DOHH2 (cell line): ENCODE measurements around the gene ANKRD18B.
"Not testable (repeated sequence)": the region's sequence is repeated elsewhere in the genome, so short reads cannot be mapped to it uniquely, and the experiment has no call there.

ENCODE experiments used
- H3F3A ChIP-seq: fragments of 200-600 bp; sonication (generic), shearing (Covaris generic); 2 replicates; pipeline ENCODE4 v1.6.0; 2016; ENCODE audit warnings: antibody characterized with exemption, mild to moderate bottlenecking; ENCODE audit not compliant: control insufficient read depth, insufficient read depth
- H3K27ac ChIP-seq: fragments of 200-600 bp; sonication (generic); 2 replicates; pipeline ENCODE4 v1.5.1; 2014; ENCODE audit warnings: low read depth, mild to moderate bottlenecking, low read length, moderate library complexity
- H3K27me3 ChIP-seq: fragments of 200-600 bp; sonication (generic); 2 replicates; pipeline ENCODE4 v1.6.1; 2014; ENCODE audit warnings: mild to moderate bottlenecking, low read length, mixed read lengths; ENCODE audit not compliant: control insufficient read depth
- H3K36me3 ChIP-seq: fragments of 200-600 bp; sonication (generic); 2 replicates; pipeline ENCODE4 v1.6.1; 2014; ENCODE audit warnings: mild to moderate bottlenecking, low read length, moderate library complexity, mixed read lengths; ENCODE audit not compliant: control insufficient read depth
- H3K4me1 ChIP-seq: fragments of 200-600 bp; sonication (generic); 2 replicates; pipeline ENCODE4 v1.6.1; 2014; ENCODE audit warnings: mild to moderate bottlenecking, low read length, mixed read lengths; ENCODE audit not compliant: control insufficient read depth
- H3K4me2 ChIP-seq: fragments of 200-600 bp; sonication (generic); 2 replicates; pipeline ENCODE4 v1.6.0; 2014; ENCODE audit warnings: mild to moderate bottlenecking, low read length, moderate library complexity
- H3K4me3 ChIP-seq: fragments of 200-600 bp; sonication (generic); 2 replicates; pipeline ENCODE4 v1.5.1; 2014; ENCODE audit warnings: mild to moderate bottlenecking, low read length, mixed read lengths
- H3K79me2 ChIP-seq: fragments of 200-600 bp; sonication (generic); 2 replicates; pipeline ENCODE4 v1.6.1; 2014; ENCODE audit warnings: mild to moderate bottlenecking, low read length, mixed read lengths; ENCODE audit not compliant: control insufficient read depth
- H3K9me2 ChIP-seq: fragments of 200-600 bp; sonication (generic); replicated peaks from 2 replicates; pipeline ENCODE4 v1.6.1; 2014; ENCODE audit warnings: mild to moderate bottlenecking, low read length, mixed read lengths; ENCODE audit not compliant: control insufficient read depth
- H3K9me3 ChIP-seq: fragments of 200-600 bp; sonication (generic); 2 replicates; pipeline ENCODE4 v1.6.1; 2014; ENCODE audit warnings: antibody characterized with exemption, low read length, mixed read lengths; ENCODE audit not compliant: control insufficient read depth, insufficient read depth
- H4K20me1 ChIP-seq: fragments of 200-600 bp; sonication (generic); 2 replicates; pipeline ENCODE4 v1.6.0; 2014; ENCODE audit warnings: low read depth, mild to moderate bottlenecking, antibody characterized with exemption, low read length, moderate library complexity; ENCODE audit not compliant: control insufficient read depth, insufficient read depth
- EZH2phosphoT487 ChIP-seq: fragments of 200-600 bp; sonication (generic); IDR thresholded peaks from 2 replicates; pipeline ENCODE4 v1.6.1; 2017; ENCODE audit warnings: borderline replicate concordance, mild to moderate bottlenecking, antibody characterized with exemption, low read length, moderate library complexity, mixed read lengths
- TF ChIP-seq, protein P1 (sequence below): fragments of 200-600 bp; sonication (generic); IDR thresholded peaks from one replicate; pipeline ENCODE4 v1.5.1; 2014; ENCODE audit warnings: antibody characterized with exemption, mild to moderate bottlenecking, low read depth, low read length; ENCODE audit not compliant: poor library complexity, severe bottlenecking

Gene ANKRD18B

DNA sequence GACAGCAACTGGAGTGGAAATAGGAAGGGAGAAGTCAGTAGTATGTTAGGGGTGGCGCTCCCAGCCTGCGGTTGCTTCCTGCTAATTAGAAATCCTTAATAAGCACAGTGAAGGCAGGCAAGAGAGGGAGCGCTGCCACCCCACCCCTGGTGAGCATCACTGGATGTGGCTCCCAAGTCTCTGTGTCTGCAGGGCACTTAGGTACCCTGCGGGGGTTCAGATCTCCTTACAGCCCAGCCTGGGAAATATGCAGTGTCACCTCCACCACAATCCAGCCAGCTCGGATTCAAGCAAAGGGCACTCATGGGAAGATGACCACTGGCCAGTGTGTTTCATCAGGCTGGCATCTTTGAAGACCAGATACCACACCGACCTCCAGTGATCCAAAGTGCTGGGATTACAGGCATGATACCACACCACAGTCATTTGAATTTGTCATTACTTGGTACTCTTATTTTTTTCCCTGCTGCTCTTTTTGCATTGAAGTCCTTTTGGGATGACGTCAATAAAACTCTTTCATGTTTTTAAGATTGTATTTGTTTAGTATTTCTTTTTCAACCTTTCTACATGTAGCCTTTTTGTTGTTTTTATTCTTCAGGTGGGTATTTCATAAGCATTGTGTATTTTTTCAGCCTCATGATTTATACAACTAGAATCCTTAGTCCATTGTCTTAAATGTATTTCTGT is 90.1 kb downstream of the ANKRD18B start:
- Histone ChIP-seq H3F3A (no peaks in the 10 kb centered on the region), H3K9me2 (no peaks in the 10 kb centered on the region), H3K4me3 (no peak overlapping the region), H3K4me1 (no peaks in the 10 kb centered on the region), H3K27me3 (peaks cover 6% of the 10 kb centered on the region; the same call in 1 of the 2 replicates), H3K9me3 (no peaks in the 10 kb centered on the region), H3K27ac (no peak overlapping the region), H3K4me2 (no peak overlapping the region), H4K20me1 (no peaks in the 10 kb centered on the region), H3K36me3 (no peaks in the 10 kb centered on the region), H3K79me2 (no peaks in the 10 kb centered on the region)
- TF ChIP-seq, protein P1, sequence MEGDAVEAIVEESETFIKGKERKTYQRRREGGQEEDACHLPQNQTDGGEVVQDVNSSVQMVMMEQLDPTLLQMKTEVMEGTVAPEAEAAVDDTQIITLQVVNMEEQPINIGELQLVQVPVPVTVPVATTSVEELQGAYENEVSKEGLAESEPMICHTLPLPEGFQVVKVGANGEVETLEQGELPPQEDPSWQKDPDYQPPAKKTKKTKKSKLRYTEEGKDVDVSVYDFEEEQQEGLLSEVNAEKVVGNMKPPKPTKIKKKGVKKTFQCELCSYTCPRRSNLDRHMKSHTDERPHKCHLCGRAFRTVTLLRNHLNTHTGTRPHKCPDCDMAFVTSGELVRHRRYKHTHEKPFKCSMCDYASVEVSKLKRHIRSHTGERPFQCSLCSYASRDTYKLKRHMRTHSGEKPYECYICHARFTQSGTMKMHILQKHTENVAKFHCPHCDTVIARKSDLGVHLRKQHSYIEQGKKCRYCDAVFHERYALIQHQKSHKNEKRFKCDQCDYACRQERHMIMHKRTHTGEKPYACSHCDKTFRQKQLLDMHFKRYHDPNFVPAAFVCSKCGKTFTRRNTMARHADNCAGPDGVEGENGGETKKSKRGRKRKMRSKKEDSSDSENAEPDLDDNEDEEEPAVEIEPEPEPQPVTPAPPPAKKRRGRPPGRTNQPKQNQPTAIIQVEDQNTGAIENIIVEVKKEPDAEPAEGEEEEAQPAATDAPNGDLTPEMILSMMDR: no peak
- no peak for TF ChIP-seq EZH2phosphoT487

DNA sequence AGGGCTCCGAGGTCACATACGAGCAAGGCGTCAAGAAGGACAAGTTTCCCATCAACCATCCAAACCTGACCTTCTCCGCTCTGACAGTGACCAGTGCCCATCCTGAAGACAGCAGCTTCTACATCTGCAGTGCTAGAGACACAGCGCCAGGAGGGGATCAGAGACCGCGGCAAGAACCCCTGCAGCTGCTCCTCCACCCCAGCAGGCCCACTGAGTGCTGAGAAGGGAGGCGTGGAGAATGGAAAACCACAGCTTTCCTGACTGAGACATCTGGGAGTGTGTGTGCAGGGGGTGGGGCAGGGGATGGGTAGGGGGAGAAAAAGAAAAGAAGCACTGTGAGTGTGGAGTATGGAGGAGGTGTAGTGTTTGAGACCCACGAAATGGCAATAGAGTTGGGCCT is 94.3 kb downstream of the ANKRD18B start:
- H3K4me3 ChIP-seq, H3K9me2 ChIP-seq: not testable (repeated sequence)

DNA sequence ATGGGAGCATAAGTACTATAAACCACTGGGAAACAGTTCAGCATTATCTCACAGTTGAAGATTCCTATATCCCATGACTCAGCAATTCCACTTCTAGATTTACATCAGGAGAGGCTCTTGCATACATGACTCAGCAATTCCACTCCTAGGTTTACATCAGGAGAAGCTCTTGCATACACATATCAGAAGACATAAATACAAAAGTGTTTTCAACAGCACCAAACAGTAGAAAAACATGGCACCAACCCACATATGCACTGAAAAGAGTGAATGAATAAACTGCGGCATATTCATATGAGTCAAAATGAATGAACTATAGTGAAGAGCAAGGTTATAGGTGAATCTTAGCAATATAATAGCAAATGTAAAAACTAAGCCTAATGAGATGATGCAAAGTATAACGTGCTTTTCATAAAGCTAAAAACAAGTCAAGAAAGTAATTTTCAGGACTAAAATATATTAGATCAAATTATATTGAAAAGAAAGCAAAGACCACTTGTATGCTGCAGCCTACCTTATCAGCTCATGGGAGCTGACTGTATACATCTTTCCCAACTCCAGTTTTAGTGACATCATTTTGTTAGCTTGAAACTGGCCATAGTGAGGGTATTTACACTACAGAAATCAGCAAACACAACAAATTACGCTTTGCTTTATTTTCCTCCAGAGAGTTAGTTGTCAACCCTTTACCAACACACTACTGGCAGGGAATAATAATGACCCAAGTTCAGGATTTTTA is 95.8 kb downstream of the ANKRD18B start:
- no peaks in the 10 kb centered on the region for H3K79me2 ChIP-seq
- H3K4me2 ChIP-seq: no peak overlapping the region
- H3K4me1 ChIP-seq: no peaks in the 10 kb centered on the region
- H3K4me3 ChIP-seq: no peak overlapping the region
- H3K9me3 ChIP-seq: no peaks in the 10 kb centered on the region
- H4K20me1 ChIP-seq: no peaks in the 10 kb centered on the region
- no peaks in the 10 kb centered on the region for H3F3A ChIP-seq
- H3K36me3 ChIP-seq: no peaks in the 10 kb centered on the region
- no peak for TF ChIP-seq EZH2phosphoT487
- TF ChIP-seq, protein P1: no peak
- H3K27me3 ChIP-seq: peaks cover 12% of the 10 kb centered on the region
- H3K9me2 ChIP-seq: no peaks in the 10 kb centered on the region
- H3K27ac ChIP-seq: no peak overlapping the region

More for the DNA sequence above, 94.3 kb downstream of the ANKRD18B start:
- not testable (repeated sequence) for H3K9me3 ChIP-seq, H3K27me3 ChIP-seq, H3K4me2 ChIP-seq, H3K36me3 ChIP-seq, H3K4me1 ChIP-seq, H3K27ac ChIP-seq, H4K20me1 ChIP-seq, H3F3A ChIP-seq, H3K79me2 ChIP-seq
